NCI-H510A (cell line): ENCODE data around the gene SLC41A1.
"Not testable (repeated sequence)": the region's sequence is repeated elsewhere in the genome, so short reads cannot be mapped to it uniquely, and the experiment has no call there.

Experiments used
- DNase-seq: peaks from one replicate; lab custom pipeline; 2025; lab: John Stamatoyannopoulos, UW

Gene SLC41A1

GRCh38 chr1:205812878-205813754, at the start of gene SLC41A1:
TSS of gene SLC41A1 (minus strand) at chr1:205813198. CDS start at chr1:205810441, 2,757 bp downstream.
- peak; percentile 76 for DNase-seq

DNA sequence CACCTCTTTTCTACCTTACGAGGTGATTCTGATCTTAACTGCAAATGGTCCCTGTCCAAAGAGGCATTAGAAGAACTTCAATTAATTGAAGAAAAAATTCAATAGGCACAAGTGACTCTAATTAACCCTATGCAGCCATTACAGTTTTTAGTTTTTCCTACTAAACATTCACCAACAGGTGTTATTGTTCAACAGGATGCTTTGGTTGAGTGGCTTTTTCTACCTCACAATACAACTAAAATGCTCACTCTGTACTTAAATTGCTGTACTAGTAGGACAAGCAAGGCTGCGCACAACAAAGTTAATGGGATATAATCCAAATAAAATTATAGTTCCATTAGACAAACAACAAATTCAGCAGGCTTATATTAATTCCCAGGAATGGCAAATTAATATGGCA, 48.5 kb upstream of the SLC41A1 start:
- no peak for DNase-seq

- no peak for DNase-seq
Observed at GRCh38 chr1:205858141-205858961, 45.4 kb upstream of the SLC41A1 start.

DNA sequence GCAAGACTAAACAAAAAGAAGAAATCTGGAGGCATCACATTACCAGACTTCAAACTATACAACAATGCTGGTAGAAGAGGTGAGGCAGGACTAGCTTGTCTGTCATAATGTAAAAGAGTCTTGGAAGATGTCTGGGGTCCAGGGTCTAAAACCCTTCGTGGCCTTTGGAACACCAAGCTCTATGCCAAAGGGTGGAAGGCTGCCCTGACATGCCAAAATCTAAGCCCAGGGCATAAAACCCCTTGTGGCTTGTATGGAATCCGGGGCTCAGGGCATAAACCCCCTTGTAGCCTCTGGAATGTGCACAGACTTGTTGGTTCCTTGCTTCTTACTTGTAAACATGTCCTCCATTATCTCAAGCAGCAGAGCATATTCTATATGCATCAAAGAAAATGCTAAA, 44.5 kb upstream of the SLC41A1 start:
- DNase-seq, result not testable (repeated sequence)

GRCh38 chr1:205856433-205856832, 43.4 kb upstream of the SLC41A1 start:
- no peak for DNase-seq

DNA sequence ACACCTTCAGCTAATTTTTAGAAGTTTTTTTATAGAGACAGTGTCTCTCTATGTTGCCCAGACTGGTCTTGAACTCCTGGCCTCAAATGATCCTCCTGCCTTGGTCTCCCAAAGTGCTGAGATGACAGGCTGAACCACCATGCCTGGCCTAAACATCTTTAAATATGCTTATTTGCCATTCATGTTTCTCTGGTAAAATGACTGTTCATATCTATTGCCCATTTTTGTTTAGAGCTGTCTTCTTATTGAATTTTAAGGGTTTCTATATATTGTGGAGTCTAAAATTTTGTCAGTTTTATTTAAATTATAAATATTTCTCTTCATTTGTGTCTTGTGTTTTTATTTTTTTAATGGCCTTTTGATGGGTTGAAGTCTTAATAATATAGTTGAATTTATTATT, 40.0 kb upstream of the SLC41A1 start:
- DNase-seq, result no peak

DNA sequence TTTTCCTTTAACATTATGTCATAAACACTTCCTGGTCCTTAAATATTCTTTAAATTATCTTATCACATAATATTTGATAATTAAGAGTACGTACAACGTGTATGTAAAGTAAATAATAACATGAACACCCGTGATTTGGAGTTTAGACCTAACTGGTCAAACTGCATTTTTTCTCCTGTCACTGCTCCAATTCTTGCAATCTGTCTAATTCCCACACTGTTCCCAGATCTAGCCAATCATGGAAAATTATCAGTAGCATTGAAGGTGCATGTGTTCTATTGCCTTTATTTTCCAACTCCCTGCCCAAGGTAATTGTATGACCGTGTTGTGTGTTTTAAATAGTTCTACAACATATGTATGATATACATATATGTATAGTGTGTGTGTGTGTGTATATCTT, 39.0 kb upstream of the SLC41A1 start:
- no peak for DNase-seq

DNA sequence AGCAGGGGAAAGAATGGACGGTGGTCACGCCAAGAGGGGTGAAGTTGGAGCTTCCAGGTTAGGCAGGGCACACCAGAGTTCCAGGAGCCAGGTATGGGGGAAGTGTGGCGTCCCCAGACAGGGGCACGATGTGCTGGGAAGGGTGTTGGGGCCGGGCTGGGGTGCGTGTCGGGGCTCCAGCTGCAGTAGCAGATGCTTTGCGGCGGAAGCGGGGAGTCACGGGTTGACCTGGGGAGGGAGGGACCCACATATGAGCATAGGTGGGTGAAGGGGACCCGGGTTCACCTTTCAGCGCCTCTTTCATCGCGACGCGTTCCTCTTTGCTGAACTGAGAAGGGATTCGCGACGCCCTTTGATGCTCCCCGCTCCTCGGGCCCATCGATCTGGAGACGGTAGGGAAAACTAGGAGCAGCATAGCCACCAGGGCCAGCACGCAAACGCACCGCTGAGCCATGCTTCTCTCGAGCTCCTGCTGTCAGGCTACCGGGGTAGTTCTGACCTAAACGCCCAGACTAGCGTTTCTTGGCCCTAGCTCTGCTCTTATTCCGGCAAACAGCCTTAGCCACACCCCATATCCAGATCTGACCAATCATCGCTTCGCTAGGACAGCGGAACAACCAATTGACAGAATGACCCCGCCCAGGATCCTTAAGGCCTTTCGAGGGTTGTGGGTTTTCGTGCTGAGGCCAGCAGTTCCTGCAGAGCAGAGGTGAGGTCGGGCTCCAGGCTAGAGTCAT, 36.8 kb upstream of the SLC41A1 start, which contains the start of gene PM20D1:
PM20D1 (minus strand) TSS at position 514 of the 737 bp plus-strand sequence; CDS start at position 454, 60 bp downstream.
- no peak for DNase-seq

GRCh38 chr1:205843036-205843859, 30.2 kb upstream of the SLC41A1 start:
- DNase-seq, result no peak

- DNase-seq, result no peak
Observed at GRCh38 chr1:205842229-205842628, 29.2 kb upstream of the SLC41A1 start.

GRCh38 chr1:205840146-205840923, 27.3 kb upstream of the SLC41A1 start:
- no peak for DNase-seq

DNA sequence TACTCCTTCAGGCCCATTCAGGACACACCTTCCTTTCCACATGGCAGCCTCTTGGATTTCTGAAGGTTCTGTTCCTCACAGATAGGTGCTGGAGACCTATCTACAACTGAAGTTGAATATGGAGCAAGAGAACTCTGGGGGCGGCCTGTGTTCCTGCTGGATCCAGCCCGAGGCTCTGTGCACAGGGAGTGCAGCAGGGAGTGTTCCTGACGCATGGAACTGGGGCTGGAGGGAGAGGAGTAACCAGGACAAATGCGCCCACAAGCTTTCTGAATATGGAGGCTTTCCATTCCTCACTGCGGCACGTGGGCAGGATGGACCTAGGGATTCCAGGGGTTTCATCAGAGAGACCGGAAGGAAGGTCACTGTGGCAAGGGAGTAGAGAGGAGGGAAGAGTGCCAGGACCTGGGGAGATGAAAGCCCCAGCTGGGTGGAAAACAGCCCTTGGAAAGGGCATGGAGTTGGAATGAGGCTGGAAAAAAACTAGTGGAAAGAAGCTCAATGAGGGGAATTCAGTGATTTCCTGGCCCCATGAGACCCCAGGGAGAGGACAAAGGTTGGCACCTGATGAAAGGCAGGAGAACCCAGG, 24.5 kb upstream of the SLC41A1 start:
- no peak for DNase-seq

GRCh38 chr1:205834751-205835150, 21.8 kb upstream of the SLC41A1 start:
- no peak for DNase-seq

GRCh38 chr1:205832326-205832751, 19.3 kb upstream of the SLC41A1 start:
- no peak for DNase-seq

- no peak for DNase-seq
Observed at GRCh38 chr1:205827623-205828022, 14.6 kb upstream of the SLC41A1 start.

- no peak for DNase-seq
Observed at GRCh38 chr1:205826995-205827394, 14.0 kb upstream of the SLC41A1 start.

DNA sequence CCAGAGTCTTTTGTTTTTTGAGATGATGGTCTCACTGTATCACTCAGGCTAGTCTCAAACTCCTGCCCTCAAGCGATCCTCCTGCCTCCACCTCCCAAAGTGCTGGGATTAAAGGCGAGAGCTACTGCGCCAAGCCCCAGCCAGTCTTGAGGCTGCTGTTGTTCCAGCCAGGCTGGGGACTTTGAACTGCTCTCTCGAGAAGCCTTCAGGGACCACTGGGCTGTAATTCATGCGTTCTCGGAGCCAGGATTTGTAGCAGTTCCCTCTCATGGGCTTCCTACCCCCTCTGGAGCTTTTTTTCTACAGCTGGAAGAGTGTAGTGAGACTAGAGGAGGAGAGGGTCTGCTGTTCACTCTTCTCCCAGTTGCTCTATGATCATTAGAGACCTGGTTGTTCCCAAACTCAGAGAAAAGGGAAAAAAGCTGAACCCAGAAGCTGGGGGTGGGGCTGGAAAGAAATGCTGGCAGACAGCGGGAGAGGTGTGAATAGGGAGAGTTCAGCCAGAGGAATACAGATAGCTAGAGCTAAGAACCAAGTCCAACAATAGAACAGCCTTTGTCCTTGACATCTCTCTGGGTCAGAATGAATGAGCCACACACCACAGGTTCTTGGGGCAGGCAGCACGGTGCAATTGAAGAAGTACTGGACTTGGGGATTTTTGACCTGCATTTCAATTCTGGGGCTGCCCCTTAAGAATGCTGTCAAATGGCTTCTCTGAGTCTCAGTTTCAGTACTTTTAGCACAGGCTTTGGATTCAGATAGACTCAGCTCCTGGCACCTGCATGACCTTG, 13.2 kb upstream of the SLC41A1 start:
- no peak for DNase-seq

- DNase-seq, result no peak
Observed at GRCh38 chr1:205824180-205824579, 11.2 kb upstream of the SLC41A1 start.

DNA sequence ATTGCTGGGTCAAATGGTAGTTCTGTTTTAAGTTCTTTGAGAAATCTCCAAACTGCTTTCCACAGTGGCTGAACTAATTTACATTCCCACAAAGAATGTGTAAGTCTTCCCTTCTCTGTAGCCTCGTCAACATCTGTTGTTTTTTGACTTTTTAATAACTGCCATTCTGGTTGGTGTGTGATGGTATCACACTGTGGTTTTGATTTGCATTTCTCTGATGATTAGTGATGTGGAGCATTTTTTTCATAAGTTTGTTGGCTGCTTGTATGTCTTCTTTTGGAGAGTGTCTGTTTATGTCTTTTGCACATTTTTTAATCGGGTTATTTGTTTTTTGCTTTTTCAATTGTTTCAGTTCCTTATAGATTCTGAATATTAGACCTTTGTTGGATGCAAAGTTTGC, 10.3 kb upstream of the SLC41A1 start:
- not testable (repeated sequence) for DNase-seq
